GM18873 (cell line): ENCODE data around the gene NRAS.

Experiments
- ATAC-seq: cut with Tn5 transposase; IDR thresholded peaks from one replicate; pipeline ENCODE4 v1.9.1; 2021; ENCODE audit warnings: mild to moderate bottlenecking, moderate library complexity, moderate number of reproducible peaks; ENCODE audit not compliant: unreplicated experiment, low FRiP score

Gene NRAS

GRCh38 chr1:114729782-114730181 lies 13.2 kb upstream of the NRAS start:
- no peak for ATAC-seq

- no peak for ATAC-seq
Observed at GRCh38 chr1:114728553-114728952, 12.0 kb upstream of the NRAS start.

- no peak for ATAC-seq
Observed at GRCh38 chr1:114725230-114725629, 8.7 kb upstream of the NRAS start.

GRCh38 chr1:114723915-114724314 lies 7.3 kb upstream of the NRAS start:
- ATAC-seq, result no peak

DNA sequence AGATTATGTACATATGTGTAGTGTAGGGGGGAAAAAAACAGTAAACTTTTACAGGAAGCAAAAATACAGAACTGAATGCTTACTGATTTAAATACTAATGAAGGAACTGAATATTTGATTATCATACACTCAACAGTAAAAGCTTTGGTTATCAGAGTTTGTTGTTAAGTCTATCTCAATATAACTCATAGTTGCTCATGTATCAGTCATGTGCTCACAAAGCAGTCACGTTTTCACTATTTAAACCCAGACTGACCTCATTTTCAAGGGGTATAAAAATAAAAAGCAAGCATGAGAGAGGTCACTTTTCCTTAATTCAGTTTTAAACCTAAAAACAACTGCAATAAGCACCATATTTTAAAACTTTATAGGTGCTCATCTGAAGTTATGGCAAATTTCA lies 6.9 kb upstream of the NRAS start:
- ATAC-seq, result no peak

- ATAC-seq, result no peak
Observed at GRCh38 chr1:114720492-114720891, 3.9 kb upstream of the NRAS start.

- no peak for ATAC-seq
Observed at GRCh38 chr1:114719424-114719787, 2.8 kb upstream of the NRAS start.

DNA sequence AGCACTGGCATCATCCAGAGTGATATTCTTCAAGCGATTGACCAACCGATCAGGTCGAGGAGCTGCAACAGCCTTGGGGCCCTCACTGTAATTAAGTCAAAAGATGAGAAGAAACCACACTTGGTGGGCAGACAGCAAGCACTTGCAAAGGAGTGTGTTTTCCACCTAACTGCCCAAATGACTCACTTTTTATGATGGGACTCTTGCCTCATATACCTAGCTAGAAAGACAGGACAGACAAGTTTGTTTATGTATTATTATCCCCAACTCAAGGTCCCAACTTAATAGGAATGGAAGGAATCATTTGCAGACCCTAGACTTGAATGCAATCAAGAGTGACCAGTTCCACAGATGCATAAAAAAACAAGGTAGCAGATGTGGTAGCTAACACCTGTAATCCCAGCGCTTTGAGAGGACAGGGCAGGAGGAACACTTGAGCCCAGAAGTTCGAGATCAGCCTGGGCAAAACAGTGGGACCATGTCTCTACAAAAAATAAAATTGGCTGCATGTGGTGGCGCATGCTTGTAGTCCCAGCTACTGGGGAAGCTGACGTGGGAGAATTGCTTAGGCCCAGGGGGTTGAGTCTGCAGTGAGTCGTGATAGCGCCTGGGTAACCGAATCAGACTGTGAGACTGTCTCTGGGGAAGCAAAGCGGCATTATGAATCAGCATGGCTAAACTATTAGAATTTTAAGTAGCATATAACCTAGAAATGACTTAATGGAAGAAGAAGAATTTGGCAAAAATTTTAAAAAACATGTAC lies 2.3 kb upstream of the NRAS start:
- ATAC-seq, result no peak

DNA sequence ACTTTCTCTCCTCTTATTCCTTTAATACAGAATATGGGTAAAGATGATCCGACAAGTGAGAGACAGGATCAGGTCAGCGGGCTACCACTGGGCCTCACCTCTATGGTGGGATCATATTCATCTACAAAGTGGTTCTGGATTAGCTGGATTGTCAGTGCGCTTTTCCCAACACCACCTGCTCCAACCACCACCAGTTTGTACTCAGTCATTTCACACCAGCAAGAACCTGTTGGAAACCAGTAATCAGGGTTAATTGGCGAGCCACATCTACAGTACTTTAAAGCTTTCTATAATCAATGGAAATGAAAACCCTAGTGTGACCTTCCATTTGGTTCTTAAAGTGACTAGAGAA lies 643 bp downstream of the NRAS start:
- ATAC-seq, result no peak

- ATAC-seq, result no peak
Observed at GRCh38 chr1:114712977-114713376, 3.6 kb downstream of the NRAS start.

DNA sequence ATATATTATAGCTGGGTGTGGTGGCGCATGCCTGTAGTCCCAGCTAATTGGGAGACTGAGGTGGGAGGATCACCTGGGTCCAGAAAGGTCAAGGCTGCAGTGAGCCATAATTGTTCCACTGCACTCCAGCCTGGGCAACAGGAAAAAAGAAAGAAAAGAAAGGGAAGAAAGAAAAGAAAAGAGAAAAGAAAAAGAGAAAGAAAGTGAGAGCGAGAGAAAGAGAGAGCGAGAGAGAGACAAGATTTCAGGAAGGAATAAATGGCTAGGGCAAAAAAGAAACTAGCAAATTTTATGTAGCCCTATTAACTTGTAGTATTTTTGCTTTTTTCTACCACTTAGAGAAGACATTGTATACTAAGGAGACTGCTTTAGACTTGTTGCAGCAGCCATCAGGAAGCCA lies 6.2 kb downstream of the NRAS start:
- ATAC-seq, result no peak

DNA sequence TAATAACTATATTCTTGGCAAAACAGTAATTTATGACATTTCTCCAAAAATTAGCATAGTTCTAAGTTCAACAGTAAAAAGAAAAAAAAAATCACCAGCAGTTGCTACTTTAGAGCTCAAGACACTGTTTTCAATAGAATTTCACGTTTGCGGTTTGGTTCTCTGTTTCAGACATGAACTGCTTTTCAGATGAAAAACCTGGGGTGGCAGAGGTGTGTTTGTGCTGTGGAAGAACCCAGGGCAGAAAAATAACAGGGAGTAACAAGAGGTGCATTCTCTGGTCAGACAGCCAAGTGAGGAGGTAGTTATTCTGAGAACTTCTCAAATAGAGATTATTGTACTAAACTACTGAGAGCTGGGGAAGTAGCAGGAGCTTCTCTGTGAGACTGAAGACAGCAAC lies 9.0 kb downstream of the NRAS start:
- no peak for ATAC-seq

DNA sequence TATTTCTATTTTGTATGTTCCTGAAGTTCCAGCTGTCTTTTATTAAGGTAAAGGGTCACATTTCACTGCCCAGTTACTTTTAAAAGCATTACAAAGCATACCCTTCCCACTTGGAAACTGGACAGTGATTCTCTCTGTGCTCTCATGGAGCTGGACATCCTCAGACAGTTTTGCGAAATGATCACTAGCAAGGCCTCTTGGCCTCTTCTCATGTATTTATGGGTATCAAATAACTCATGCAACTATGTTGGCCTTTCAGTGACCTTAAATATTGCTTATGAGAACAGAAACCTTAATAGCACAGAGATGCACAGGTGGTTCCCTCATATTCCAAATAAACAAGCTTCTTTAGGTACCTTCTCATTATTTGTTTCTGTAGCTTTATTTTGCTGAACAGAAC lies 13.3 kb downstream of the NRAS start:
- ATAC-seq, result no peak

- ATAC-seq, result no peak
Observed at GRCh38 chr1:114702737-114703136, 13.8 kb downstream of the NRAS start.

- no peak for ATAC-seq
Observed at GRCh38 chr1:114701931-114702330, 14.6 kb downstream of the NRAS start.

DNA sequence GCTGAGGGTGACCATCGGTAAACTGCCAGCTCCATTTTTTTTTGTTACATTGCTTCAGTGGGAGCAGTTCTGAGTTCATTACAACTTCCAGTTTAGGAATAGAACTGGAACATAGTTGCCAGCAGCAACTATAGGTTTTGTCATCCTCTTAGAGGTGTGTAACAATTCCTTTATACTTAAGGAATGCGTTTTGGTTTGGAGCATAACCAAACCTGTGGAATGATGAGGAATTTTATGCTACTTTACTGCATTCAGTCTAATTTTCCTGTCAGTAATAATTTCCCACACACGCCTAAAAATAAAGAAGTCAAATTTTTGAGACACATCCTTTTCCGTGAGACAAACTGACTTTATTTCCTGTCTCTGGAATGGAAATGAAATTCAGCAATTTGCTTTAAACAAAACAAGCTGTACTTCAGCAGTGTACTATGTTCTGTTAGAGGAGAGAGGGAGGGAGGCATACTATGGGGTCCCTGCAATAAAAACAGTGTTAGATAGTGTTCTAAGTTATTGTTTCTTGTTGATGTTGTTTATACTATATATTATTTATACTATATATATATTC lies 16.5 kb downstream of the NRAS start:
- no peak for ATAC-seq

GRCh38 chr1:114696810-114697209 lies 19.8 kb downstream of the NRAS start:
- ATAC-seq, result no peak

DNA sequence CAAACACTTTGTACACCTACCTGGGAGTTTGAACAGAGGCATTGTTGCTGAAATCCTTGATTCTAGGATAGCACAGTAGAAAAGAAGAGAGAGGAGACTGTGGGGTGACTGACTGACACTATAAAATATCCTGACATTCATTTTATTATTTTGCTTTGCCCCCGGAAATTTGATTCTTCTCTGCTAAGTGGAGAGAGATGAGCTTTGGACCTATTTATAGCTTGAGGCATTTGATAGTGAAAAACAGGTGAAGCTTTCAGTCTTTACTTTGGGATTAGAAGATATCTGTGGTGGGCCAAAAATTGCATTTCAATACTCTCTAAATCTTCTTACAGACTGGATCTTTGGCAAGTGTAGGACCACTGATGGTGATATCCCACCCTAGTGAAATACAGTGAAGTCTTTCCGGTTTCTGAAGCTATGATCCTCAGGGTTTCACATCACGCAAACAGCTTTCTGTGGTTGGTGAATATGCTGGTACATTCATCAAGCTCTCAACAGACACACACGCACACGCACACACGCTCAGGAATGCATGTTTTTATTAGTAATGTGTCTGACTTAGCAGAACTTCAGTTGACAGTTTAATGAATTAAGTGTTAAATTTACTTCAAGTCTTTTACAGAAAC lies 21.0 kb downstream of the NRAS start, which contains the start of gene AMPD1:
TSS of gene AMPD1 (minus strand) at position 117 of the 629 bp plus-strand sequence. CDS start at position 42, 75 bp downstream.
- ATAC-seq, result no peak

DNA sequence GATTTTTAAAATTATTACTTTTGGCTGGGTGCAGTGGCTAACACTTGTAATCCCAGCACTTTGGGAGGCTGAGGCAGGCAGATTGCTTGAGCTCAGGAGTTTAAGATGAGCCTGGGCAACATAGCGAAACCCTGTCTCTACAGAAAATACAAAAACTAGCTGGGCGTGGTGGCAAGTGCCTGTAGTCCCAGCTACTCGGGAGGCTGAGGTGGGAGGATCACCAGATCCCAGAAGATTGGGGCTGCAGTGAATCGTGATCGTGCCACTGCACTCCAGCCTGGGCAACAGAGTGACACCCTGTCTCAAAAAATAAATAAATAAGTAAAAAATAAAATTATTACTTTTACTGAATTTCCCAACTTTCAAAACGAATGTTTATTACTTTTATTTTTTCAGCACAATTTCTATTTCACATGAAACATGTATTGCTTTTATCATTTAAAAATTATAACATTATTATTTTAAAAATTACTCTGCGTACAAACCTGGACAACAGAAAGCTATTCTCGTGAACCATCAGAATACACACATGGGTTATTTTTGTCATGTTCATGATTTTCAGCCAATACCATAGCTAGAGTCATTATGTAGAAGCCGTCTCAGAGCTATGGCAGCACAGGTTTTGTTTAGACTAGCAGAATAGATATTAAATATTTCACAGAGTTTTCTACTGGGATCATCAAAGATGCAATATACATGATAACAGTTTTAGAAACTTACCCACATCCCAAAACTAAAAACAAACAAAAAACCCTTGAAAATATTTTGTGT lies 21.8 kb downstream of the NRAS start:
- ATAC-seq, result no peak

- ATAC-seq, result no peak
Observed at GRCh38 chr1:114692947-114693346, 23.6 kb downstream of the NRAS start.

GRCh38 chr1:114691061-114691460 lies 25.5 kb downstream of the NRAS start:
- ATAC-seq, result no peak
